Fibroblast of pulmonary artery (primary cell): ENCODE results near the gene OSGIN1.

Experiments
- DNase-seq: peaks from one replicate; pipeline ENCODE4 v3.0.0-alpha.2; 2010; ENCODE audit warnings: low read depth
- H3K4me3 ChIP-seq: replicated peaks from 2 replicates; pipeline ENCODE4 v1.5.1; 2011; ENCODE audit warnings: low read depth, mild to moderate bottlenecking, control low read depth, low read length, moderate library complexity
- TF ChIP-seq, protein P1 (sequence below): IDR thresholded peaks from 2 replicates; pipeline ENCODE4 v1.5.1; 2011; ENCODE audit warnings: mild to moderate bottlenecking, control low read depth, low read length, inconsistent platforms; ENCODE audit errors: missing control alignments

Gene OSGIN1

GRCh38 chr16:83958846-83959565, 6.0 kb downstream of the OSGIN1 start:
- DNase-seq: no peak
- TF ChIP-seq, protein P1, sequence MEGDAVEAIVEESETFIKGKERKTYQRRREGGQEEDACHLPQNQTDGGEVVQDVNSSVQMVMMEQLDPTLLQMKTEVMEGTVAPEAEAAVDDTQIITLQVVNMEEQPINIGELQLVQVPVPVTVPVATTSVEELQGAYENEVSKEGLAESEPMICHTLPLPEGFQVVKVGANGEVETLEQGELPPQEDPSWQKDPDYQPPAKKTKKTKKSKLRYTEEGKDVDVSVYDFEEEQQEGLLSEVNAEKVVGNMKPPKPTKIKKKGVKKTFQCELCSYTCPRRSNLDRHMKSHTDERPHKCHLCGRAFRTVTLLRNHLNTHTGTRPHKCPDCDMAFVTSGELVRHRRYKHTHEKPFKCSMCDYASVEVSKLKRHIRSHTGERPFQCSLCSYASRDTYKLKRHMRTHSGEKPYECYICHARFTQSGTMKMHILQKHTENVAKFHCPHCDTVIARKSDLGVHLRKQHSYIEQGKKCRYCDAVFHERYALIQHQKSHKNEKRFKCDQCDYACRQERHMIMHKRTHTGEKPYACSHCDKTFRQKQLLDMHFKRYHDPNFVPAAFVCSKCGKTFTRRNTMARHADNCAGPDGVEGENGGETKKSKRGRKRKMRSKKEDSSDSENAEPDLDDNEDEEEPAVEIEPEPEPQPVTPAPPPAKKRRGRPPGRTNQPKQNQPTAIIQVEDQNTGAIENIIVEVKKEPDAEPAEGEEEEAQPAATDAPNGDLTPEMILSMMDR: no peak
- H3K4me3 ChIP-seq: no peak overlapping the region

DNA sequence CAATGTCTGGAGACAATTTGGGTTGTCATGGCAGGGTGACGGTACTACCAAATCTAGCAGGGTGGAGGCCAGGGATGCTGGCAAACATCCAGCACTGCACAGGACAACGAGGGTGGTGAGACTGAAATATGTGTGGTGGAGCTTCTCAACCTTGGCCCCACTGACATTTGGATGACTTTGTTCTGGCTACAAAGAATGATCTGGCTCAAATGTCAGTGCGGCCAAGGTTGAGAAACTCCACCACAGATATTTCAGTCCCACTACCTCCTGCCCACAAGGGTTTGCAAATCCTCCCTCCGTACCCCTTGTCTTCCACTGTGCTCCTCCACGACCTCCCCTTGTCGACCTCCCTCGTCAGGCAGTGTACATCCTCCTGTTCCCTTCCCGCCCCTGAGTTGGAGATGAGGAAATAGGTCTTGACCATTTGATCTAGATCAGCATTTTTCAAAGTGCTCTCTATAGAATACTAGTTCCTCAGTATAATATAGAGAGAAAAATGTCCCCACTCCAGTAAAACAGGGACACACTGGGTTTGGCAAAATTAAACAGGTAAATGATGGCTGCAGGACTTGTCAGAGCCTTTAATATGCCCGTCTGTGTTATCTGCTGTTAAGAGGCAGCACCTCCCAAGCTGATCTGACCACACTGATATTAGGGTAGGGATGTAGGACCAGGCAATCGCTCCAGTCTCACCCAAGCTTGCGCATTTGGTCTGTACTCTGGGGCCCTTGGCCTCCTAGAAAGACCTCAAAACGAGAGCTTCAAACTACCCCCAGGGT, 6.8 kb downstream of the OSGIN1 start:
- H3K4me3 ChIP-seq: no peak overlapping the region
- TF ChIP-seq, protein P1: no peak

DNA sequence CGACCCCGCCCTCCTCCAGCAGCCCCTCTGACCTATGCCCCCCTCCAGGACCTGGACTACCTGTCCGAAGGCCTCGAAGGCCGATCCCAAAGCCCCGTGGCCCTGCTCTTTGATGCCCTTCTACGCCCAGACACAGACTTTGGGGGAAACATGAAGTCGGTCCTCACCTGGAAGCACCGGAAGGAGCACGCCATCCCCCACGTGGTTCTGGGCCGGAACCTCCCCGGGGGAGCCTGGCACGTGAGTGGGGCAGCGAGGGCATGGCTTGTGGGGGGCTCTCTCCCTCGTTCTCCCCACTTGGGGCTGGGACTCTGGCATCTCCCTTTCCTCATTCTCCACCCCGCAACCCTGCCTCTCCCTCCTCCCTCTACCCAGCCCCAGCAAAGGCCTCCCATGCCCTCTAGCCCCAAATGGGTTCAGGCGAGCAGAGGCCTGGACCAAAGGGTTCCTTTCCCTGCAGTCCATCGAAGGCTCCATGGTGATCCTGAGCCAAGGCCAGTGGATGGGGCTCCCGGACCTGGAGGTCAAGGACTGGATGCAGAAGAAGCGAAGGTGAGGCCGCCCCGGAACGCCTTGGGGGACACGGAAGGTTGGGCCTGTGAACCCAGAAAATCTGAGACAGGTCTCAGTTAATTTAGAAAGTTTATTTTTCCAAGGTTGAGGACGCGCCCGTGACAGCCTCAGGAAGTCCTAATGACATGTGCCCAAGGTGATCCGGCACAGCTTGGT, 7.6 kb downstream of the OSGIN1 start:
- H3K4me3 ChIP-seq: no peak overlapping the region
- no peak for DNase-seq
- TF ChIP-seq, protein P1: no peak

More for the DNA sequence above, 6.8 kb downstream of the OSGIN1 start:
- DNase-seq: no peak

GRCh38 chr16:83961591-83961990, 8.6 kb downstream of the OSGIN1 start:
- TF ChIP-seq, protein P1: no peak
- DNase-seq: no peak
- no peak overlapping the region for H3K4me3 ChIP-seq

GRCh38 chr16:83963277-83964119, 10.5 kb downstream of the OSGIN1 start:
- no peak overlapping the region for H3K4me3 ChIP-seq
- TF ChIP-seq, protein P1: no peak

More at GRCh38 chr16:83963277-83964119, 10.5 kb downstream of the OSGIN1 start:
- no peak for DNase-seq
